GM21723 (cell line): ENCODE results near the gene BACE2.

ENCODE experiments used
- ATAC-seq: cut with Tn5 transposase; IDR thresholded peaks from one replicate; pipeline ENCODE4 v1.9.1; 2021; ENCODE audit warnings: mild to moderate bottlenecking, moderate library complexity; ENCODE audit not compliant: unreplicated experiment

The BACE2 gene

DNA sequence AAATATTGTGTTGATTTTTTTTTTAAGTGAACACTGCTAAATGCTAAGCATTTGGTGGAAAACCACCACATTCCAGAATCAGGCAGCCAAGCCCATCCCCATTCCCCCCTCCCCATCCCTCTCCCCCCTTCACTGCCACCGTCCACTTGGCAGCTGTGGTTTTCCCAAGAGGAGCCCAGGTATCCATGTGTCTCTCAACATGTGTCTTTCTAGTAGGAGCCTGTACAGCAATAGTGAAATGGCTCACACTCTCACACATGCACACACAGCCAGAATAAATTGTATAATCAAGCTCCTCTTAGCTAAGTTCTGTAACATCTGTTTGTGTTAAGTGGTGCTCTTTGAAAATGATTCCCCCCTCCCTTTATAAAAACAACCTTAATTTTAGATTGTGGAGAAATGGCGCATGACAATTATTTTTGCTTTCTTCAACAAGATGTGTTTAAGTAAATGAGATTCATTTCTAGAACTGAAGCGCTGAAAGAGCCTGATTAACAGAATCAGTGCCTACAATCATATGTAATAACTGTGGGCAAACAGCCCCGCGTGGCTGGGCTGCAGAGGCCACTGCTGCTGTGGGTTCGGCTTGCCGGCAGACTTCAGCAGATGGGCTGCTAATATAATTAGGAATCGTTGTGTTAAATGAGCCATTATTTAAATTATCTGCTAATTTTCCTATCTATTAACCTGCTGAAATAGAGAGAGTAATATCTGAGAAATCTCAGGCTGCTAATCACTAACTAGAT, 43.3 kb downstream of the BACE2 start:
- no peak for ATAC-seq

DNA sequence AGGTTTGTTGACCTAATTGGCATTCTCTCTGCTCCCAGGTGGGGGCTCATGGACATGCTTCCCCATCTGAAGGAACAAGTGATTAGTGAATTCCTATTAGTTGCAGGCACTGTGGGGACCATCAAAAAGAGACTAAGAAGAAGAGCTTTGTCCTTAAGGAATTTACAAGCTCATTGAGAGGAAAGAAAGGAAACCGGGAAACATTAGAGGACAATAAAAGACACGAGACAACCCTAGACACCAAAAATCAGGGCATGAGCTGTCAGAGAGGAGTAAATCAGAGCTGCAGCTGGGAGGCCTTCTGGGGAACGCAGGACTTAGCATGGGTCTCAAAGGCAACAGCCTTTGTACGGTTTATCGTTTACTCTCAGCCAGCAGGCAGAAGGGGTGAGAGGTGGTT, 45.1 kb downstream of the BACE2 start:
- ATAC-seq = no peak

DNA sequence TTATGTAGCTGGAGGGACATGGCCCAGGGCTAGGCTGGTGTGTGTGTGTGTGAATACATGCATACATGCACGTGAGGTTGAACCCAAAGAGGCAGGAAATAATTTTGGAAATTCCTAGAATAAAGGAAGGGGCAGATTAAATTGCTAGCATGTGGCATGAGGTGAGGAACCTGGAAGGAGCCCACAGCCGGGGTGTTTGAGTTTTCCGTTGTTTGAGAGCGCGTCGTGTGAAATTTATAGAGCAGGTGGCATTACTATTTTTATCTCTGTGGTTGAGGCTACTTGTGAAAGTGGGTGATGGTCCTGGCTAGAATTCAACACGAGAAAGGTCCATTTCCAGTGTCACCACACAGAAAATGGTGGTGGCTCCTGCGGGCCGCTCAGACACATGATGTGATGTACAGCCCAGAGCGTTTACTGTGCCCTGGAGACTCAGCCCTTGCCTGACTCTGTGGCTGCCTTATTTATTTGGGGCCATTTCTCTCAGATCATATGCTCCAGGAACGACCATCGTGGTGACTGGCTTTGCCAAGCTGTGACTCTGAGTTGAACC, 48.0 kb downstream of the BACE2 start:
- ATAC-seq = no peak

DNA sequence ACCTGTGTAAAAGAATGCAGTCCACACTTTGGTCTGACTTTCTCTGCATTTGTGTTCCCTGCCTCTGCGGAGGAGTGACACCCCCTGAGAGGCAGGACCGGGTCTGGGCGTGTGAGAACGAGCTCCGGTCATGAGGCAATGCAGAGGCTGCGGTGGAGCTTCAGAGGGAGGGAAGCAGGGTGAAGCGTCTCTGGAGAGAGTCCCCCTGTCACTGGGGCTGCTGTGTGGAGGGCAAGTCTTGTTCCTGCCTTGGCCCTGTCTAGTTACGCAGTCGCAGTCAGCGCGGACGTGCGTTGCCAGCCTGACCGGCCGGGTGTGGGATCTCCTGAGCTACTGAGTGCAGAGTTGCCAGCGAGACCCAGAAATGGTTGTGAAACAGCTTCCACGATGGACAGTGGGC, 48.5 kb downstream of the BACE2 start:
- ATAC-seq = no peak

DNA sequence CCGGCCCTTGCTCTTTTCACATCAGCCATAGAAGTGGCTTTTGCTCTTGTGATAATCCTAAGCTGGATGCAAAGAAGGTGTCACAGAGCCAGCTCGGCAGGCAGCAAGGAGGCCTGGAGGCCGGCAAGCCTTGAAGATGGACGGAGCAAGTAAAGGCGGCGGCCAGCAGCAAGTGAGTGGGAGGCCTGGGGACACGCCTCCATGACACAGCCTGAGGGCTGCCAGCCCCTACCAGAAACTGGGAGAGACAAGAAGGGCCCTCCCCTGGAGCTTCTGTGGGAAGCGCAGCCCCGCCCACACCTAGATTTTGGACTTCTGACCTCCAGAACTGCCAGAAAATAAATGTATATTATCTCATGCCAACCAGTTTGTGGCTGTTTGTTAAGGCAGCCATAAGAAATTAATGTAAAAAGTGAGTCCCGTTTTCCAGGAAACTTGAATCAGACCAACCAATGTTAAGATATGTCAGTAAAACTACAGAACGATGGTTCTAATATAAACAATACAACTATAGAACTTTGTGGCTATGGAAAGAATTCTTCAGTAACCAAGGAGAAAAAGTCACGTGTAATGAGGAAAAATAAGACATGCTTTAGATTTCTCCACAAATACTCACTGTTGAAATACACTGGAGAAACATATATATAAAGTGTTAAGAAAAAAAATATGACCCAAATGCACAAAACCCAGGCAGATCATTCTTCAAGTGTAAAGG, 49.9 kb downstream of the BACE2 start:
- ATAC-seq = no peak

DNA sequence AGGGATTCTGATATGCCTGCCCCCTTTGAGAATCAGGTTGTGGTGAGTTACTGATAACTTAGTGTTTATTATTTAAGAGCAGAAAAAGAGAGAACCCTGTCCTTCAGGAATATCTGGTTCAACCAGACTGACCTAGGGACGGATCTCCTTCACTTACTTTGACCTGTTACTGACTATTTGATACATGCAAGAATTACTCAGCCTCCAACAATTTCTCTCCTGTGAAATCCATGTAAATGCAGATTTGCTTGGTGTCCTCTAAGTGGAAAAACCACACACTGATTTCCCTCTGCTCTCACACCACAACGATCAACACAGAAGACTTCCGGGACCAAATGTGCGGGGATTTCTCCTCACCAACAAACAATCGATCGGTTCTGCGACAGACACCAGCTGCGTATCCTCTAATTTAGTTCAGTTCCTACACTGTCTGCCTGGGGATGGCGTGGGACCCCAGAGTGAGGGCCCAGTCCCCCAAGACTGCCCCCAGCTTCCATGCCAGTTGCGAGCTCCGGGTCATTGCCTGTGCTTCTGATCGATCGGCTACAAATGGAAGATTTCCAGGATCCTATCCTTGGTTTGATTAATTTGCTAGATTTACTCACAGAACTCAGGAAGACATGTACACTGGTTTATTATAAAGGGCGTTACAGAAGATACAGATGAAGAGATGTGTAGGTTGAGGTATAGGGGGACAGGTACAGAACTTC, 51.7 kb downstream of the BACE2 start:
- no peak for ATAC-seq

DNA sequence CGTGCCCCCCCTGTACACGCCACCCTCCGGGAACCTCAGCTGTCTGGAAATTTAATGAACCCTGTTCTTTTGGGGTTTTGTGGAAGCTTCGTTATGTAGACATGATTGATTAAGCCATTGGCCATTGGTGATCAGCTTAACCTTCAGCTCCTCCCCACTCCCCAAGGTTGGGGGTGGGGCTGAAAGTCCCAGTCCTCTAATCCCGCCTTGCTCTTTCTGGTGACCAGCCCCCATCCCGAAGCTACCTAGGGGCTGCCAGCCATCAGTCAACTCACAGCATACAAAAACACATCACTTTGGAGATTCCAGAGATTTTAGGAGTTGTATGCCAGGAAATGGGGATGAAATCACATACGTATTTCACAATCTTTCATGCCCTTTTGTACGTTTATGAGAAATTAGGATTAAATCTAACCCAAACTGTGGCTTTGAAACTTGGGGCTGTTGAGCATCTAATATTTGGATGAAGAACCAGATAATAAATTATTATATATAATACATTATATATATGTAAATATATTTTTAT, 52.3 kb downstream of the BACE2 start:
- ATAC-seq = no peak

DNA sequence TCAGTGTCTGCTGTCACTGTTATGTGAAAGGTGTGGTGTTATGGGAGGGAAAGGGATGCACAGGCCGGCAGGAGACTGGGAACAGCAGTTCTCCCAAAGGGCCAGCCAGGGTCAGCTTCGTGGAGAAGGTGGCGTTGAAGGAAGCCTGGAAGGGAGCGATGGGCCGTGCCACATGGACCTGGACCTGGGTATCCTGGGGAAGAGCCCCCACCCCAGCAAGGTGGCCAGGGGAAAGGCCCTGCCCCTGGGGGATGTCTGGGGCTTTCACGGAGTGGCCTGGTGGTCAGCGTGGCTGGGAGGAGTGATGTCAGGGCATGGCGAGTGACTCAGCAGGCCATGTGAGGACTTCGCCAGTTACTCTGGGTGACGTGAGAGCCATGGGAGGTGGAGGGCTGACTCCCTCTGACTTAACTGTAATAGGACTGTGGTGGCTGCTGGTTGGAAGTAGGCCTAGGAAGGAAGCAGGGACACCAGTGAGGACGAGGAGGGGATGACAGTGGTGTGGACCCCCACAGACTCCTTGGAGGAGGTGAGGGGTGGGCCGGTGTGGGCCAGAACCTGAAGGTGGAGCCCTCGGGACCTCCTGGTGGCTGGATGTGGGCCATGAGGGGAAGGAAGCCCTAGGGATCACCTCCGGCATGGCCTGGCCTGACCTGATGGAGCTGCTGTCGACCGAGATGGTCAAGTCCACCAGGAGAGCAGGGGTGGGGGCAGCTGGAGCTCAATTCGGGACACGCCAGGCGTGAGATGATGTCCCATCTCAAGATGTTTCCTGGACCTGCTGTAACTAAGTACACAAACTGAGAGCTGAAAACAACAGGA, 54.5 kb downstream of the BACE2 start:
- no peak for ATAC-seq

DNA sequence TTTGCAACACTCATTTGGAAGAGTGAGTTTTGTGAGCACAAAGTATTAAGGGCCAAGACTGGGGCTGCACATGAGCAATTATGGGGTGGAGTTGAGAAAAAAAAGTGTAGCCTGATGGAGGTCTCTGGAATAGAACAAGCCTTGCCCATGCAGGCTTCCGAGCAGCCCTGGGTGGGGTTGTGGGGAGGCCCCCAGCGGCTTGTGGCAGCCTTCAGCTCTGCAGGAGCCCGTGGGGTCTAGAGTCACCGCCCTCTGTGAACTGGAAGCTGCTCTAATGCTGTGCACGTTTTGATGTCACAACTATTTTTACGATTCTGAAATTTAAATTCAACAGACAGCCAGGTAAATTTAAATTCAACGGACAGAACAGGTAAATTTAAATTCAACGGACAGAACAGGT, 58.9 kb downstream of the BACE2 start:
- ATAC-seq = no peak

DNA sequence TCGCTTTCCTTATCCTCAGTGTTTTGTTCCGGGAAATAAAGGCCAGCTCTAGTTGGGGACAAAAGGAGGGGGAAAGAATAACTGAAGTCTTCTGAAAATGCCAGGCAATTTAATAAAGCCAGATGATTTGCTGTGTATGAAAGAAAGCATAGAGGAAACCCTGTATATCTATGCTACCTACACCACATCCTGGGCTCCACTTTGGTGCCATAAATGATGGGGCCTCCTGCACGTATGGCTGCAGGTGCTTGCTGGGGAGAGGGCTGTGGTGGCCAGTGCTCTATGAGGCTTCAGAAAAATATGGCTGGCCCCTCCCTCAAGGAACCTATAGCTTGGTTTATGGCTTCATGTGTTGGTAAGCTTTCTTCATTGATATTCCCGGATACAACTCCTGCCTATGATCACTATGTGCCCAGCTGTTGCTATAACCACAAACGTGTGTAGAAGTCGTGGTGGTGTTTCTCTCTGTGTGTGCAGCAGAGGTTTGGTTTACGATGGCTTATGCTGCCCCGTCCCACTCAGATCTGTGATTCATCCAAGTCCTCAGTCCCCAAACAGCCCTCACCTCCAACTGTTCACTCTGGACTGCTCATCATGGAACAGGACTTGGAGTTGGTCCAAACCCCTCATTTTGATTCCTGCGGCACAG, 59.5 kb downstream of the BACE2 start:
- no peak for ATAC-seq

DNA sequence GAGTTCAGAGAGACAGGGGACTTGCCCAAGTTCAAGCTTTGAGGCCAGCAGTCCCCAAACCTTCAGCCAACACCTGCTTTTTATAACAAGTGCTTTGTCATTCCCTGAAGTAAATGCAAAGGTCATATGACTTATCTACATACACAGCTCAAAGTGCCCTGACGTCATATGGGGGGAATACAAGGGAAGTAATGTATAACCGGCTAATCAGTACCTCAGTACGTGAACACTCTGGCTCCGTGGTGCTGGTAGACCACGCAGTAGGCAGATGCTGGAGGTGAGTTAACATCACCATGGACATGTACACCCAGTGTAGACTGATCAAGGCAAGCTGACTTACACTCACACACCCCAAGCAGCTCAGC, 60.0 kb downstream of the BACE2 start:
- no peak for ATAC-seq

DNA sequence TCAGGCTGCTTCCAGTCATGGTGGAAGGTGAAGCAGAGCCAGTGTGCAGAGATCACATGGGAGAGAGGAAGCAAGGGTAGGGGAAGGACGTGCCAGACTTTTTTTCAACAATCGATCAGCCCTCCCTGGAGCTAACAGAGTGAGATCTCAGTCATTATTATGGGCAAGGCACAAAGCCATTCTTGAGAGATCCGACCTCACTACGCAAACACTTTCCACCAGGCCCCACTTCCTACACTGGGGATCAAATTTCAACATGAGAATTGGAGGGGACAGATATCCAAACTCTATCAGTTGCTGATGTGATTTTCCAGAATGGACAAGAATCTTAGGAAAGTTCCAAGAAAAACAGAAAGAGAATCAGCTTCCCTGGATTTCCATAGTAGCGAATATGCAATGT, 60.5 kb downstream of the BACE2 start:
- ATAC-seq = no peak

DNA sequence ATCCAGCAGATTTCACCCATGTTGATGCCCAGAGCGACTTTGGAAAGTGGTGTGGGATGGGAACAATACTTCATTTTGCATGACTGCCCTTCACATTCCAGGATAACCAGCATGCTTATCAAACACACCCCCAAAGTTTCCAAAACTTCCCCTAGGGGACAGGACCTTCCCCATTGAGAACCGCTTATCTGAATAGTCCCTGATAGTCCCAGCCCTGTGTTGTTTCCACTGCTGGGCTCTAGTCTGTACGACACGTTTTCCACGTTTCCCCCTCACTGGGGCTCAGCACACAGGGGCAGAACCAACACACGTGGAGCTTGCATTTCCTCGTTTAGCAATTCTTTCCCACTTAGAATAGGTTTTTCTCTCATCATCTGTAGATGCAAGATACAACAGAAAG, 61.0 kb downstream of the BACE2 start:
- no peak for ATAC-seq

DNA sequence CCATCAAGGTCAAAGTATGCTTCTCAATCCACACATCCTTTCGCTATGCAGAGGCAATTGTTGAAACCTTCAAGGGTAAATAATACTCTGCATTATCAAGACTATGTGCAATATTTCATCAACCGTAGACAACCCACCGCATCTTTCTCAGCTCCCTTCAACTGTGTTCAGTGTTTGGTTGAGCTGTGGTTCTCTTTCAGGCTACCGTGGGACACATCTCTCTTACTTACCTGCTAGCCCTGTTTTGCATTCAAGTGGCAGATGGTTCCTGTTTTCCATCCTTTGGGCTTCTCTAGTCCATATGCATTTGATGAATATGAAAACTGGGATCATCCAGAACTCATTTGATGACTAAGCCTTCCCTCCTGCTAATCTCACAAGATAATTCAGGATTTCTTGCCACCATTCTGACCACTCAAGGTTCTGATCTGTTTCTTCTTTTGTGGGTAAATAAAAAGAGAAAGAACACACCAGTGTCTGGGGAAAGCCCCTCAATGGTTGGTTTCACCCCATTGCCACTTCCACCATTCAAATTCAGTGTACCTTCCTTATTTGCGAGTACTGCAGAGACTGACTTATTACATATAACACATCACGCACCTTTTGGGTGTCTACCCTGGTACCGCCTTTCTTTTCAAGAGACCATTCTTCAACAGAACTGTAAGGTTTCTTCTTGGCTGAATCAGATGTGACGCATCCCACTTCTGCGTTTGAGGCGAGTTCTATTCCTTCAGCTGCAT, 61.7 kb downstream of the BACE2 start:
- no peak for ATAC-seq

DNA sequence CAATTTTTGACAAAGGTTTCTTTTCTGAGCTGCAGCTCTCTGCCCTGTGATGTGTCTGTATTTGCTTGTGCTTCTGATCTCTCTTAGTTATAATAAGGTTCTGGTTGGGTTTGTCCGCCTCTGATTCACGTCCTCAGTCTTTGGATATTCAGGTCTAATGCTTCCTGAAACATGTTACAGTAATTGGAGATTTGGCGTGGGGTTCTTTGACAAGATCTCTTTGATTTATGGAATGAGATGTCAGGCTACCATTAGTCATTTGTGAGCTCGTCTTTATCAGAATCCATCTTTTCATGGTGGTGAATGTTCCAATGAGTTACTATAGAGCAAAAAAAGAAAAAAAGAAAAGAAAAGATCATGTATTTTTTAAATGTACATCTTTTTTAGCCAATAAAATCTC, 62.5 kb downstream of the BACE2 start:
- no peak for ATAC-seq

DNA sequence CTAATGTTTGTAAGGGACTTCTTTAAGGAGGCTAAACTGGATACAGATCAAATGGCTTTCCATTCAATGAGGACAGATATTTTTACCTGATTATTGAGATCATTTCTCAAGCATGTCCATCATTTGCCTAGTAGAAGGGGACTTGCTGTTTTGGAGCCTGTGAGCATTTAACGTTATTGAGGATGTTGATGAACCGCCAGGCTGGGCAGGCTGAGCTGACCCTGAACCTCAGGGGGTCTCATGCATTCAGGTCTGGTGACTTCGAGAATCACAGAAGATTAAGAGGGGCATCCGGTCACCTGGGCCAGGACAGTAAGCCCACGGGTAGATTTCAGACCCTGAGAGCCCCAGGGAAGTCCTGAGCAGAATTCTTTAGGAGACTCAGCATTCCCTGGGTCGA, 63.1 kb downstream of the BACE2 start:
- no peak for ATAC-seq

DNA sequence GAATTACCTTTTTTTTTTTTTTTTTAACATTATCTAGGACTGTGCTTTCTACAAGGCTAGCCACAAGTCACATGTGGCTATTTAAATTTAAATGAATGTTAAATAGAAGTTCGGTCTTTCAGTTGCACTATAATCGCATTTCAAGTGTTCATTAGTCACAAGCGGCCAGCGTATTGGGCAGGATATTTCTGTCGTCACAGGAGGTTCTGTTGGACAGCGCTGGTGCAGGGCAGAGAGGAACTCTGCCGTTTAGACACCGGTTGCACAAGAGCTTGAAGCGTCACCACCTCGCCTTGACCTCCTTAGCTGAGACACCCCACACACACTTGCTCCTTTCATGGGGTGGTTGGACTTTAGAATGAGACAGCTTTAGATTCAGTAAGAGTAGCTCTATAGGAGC, 64.1 kb downstream of the BACE2 start:
- ATAC-seq = no peak

DNA sequence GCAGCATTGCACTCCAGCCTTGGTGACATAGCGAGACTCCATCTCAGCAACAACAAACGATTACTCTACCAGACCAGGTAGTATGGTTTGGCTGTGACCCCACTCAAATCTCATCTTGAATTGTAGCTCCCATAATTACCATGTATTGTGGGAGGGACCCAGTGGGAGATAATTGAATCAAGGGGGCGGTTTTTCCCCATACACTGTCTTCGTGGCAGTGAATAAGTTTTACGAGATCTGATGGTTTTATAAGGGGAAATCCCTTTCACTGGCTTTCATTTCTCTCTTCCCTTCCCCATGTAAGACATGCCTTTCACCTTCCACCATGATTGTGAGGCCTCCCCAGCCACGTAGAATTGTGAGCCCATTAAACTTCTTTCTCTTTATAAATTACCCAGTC, 66.0 kb downstream of the BACE2 start:
- no peak for ATAC-seq

DNA sequence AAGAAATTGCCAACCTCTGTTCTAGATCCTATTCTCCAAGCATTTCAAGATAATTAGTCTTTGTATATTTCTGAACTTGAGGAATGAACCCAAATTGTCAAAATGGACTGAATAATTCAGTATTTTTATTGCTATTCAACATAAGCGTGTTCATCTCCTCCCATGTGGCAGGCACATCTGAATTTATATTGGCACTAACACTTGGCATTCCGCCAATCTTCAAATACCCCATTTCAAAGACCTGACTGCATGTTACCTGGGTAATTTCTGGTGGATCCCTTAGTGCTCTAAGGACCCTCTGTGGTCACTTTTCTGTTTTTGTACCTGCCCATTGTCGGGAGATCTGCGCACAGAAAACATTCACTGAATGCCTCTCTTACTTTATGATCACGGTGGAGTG, 66.6 kb downstream of the BACE2 start:
- no peak for ATAC-seq

DNA sequence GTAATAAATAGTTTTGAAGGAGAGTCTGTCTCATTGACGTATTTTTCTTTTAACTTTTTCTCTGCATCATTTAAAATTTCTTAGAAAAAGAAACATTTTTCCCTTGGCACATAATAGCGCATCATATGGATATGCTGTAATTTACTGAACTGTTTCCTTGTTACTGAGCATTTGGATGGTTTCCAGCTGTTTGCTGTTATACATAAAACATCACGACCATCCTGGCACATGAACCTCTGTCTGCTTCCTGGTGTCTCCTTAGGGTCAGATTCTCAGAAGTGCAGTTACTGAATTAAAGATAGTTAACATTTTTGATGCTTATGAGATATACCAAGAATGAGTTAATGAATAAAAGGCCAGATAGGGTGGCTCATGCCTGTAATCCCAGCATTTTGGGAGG, 67.2 kb downstream of the BACE2 start:
- ATAC-seq = no peak
